ENCODE measurements around the gene ARHGAP18. TPM values are rescaled to one million over a fixed set of nuclear protein-coding genes. Genes with fewer than 3 reads are reported as not detected.
A peak's percentile ranks its signal among the peaks of the same experiment; 100 is the strongest.

The ARHGAP18 gene
- total RNA-seq, 2 donors from 2014 or later = 14.3 to 17.7 TPM

DNA sequence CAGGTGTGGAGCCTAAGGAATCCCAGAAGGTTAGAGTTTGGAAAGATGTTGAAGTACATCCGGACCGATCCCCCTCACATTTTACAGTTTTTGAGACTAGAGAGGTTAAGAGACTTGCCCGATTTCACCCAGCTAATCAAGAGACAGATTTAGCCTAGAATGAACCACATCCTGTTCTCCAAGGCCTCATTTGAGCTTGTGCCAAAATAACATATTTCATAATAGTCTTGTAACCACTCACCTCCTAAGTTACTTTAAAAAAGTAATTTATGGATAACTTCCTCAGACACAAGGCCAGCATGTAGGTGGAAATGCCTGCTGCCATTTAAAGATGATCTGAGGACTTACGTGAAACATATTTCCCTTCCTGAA lies 39.8 kb upstream of the ARHGAP18 start:
- no peaks in the 10 kb centered on the region for H3K36me3 Mint-ChIP-seq (ENCODE audit: low read depth)
- no peak overlapping the region for H3K4me3 Mint-ChIP-seq
- H3K27ac Mint-ChIP-seq = no peak overlapping the region
- DNase-seq = no peak
- H3K4me3 ChIP-seq (ENCODE audit: low read length) = no peak overlapping the region
- 90 to 95% methylated on average over 3 to 4 of the region's 4 CpGs for WGBS, 2 experiments (ENCODE audit: insufficient coverage in 1 of 2, insufficient read length in 1 of 2)
- TF ChIP-seq, protein P1, sequence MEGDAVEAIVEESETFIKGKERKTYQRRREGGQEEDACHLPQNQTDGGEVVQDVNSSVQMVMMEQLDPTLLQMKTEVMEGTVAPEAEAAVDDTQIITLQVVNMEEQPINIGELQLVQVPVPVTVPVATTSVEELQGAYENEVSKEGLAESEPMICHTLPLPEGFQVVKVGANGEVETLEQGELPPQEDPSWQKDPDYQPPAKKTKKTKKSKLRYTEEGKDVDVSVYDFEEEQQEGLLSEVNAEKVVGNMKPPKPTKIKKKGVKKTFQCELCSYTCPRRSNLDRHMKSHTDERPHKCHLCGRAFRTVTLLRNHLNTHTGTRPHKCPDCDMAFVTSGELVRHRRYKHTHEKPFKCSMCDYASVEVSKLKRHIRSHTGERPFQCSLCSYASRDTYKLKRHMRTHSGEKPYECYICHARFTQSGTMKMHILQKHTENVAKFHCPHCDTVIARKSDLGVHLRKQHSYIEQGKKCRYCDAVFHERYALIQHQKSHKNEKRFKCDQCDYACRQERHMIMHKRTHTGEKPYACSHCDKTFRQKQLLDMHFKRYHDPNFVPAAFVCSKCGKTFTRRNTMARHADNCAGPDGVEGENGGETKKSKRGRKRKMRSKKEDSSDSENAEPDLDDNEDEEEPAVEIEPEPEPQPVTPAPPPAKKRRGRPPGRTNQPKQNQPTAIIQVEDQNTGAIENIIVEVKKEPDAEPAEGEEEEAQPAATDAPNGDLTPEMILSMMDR (conservative IDR thresholded peaks at IDR 0.05) = no peak
- H3K27me3 Mint-ChIP-seq (ENCODE audit: insufficient read depth) = no peaks in the 10 kb centered on the region
- no peaks in the 10 kb centered on the region for H3K9me3 Mint-ChIP-seq
- H3K27me3 ChIP-seq (ENCODE audit: control insufficient read depth, insufficient read depth, low read length, poor library complexity, severe bottlenecking) = no peaks in the 10 kb centered on the region
- peaks cover 17% of the 10 kb centered on the region for H3K4me1 ChIP-seq (ENCODE audit: control insufficient read depth, insufficient read depth, low read length)
- no peak overlapping the region for H3K27ac ChIP-seq (ENCODE audit: low read depth, low read length)
- H3K9me3 ChIP-seq (ENCODE audit: control insufficient read depth, low read length) = no peaks in the 10 kb centered on the region
- H3K36me3 ChIP-seq (ENCODE audit: control insufficient read depth, insufficient read depth, low read length) = no peaks in the 10 kb centered on the region
- H3K4me1 Mint-ChIP-seq = peaks cover 26% of the 10 kb centered on the region
- no peak overlapping the region for H3K9ac ChIP-seq (ENCODE audit: extremely low read depth, low read length, poor library complexity, severe bottlenecking)

DNA sequence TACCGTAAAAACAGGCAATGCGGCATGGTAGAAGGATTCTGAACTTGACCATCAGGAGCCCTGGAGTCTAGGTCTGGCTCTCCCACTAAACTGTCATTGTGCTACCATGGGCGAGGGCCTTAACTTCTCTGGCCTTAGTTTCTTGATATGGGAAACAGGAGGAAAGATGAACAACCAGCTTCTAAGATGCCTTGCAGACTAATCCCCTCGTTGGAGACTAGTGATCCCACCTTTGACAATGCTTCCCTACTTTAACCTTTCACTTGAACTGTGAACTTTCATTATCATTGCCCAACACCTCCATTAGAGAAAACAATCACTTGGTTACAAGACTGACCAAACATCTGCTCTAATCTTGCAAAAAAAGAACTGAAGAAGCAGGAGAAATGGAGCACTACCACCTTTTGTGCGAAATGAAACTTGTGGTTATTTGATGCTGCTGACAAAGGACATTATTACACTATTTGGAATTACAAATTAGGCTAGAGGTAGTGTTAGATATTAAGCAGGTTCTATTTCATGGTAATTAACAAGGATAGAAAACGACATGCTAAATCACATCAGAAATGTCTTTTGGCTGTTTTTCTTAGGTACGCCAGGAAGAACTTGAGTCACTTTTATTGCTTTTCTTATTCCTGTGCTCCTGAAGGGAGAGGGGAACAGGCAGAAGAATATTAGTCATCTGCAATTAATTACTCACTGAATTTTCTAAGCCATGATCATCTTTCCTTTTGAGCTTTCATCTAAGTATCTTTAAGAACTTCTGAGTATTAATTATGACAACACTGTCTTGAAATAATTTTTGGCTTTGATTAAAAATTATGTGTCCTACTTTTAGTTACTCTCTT lies 39.1 kb upstream of the ARHGAP18 start:
- no peaks in the 10 kb centered on the region for H3K36me3 ChIP-seq (ENCODE audit: control insufficient read depth, insufficient read depth, low read length)
- no peaks in the 10 kb centered on the region for H3K9me3 ChIP-seq (ENCODE audit: control insufficient read depth, low read length)
- H3K27me3 Mint-ChIP-seq (ENCODE audit: insufficient read depth) = no peaks in the 10 kb centered on the region
- no peaks in the 10 kb centered on the region for H3K9me3 Mint-ChIP-seq
- H3K27me3 ChIP-seq (ENCODE audit: control insufficient read depth, insufficient read depth, low read length, poor library complexity, severe bottlenecking) = no peaks in the 10 kb centered on the region
- no peak overlapping the region for H3K4me3 Mint-ChIP-seq
- H3K36me3 Mint-ChIP-seq (ENCODE audit: low read depth) = no peaks in the 10 kb centered on the region
- H3K4me3 ChIP-seq (ENCODE audit: low read length) = no peak overlapping the region
- H3K27ac Mint-ChIP-seq = peak overlapping the region; percentile 2
- no peak overlapping the region for H3K9ac ChIP-seq (ENCODE audit: extremely low read depth, low read length, poor library complexity, severe bottlenecking)
- TF ChIP-seq, protein P1 (conservative IDR thresholded peaks at IDR 0.05) = no peak
- H3K4me1 ChIP-seq (ENCODE audit: control insufficient read depth, insufficient read depth, low read length) = peaks cover 17% of the 10 kb centered on the region
- H3K4me1 Mint-ChIP-seq = peaks cover 29% of the 10 kb centered on the region
- H3K27ac ChIP-seq (ENCODE audit: low read depth, low read length) = no peak overlapping the region
- DNase-seq = no peak
- WGBS, 2 experiments (ENCODE audit: insufficient coverage in 1 of 2, insufficient read length in 1 of 2) = 87 to 95% methylated on average over 4 to 7 of the region's 7 CpGs

- TF ChIP-seq, protein P1 (conservative IDR thresholded peaks at IDR 0.05) = peak; percentile 31
- H3K9me3 Mint-ChIP-seq = no peaks in the 10 kb centered on the region
- Histone ChIP-seq H3K9me3 (ENCODE audit: control insufficient read depth, low read length) (no peaks in the 10 kb centered on the region), H3K4me1 (ENCODE audit: control insufficient read depth, insufficient read depth, low read length) (peaks cover 17% of the 10 kb centered on the region), H3K9ac (ENCODE audit: extremely low read depth, low read length, poor library complexity, severe bottlenecking) (peak overlapping the region; percentile 13), H3K27ac (ENCODE audit: low read depth, low read length) (no peak overlapping the region), H3K36me3 (ENCODE audit: control insufficient read depth, insufficient read depth, low read length) (no peaks in the 10 kb centered on the region), H3K4me3 (ENCODE audit: low read length) (no peak overlapping the region), H3K27me3 (ENCODE audit: control insufficient read depth, insufficient read depth, low read length, poor library complexity, severe bottlenecking) (no peaks in the 10 kb centered on the region)
- 91 to 100% methylated on average over 2 to 4 of the region's 4 CpGs for WGBS, 2 experiments (ENCODE audit: insufficient coverage in 1 of 2, insufficient read length in 1 of 2)
- no peaks in the 10 kb centered on the region for H3K36me3 Mint-ChIP-seq (ENCODE audit: low read depth)
- no peak overlapping the region for H3K4me3 Mint-ChIP-seq
- H3K27ac Mint-ChIP-seq = peak overlapping the region; percentile 22
- peaks cover 29% of the 10 kb centered on the region for H3K4me1 Mint-ChIP-seq
- no peaks in the 10 kb centered on the region for H3K27me3 Mint-ChIP-seq (ENCODE audit: insufficient read depth)
- DNase-seq = peak; percentile 55
Observed at GRCh38 chr6:129748212-129748900, 38.4 kb upstream of the ARHGAP18 start.

Measured in endodermal cell (in vitro differentiated cells).